ENCODE data around the gene LHFPL3.

LHFPL3 gene

GRCh38 chr7:104535841-104536240 is 207.4 kb downstream of the LHFPL3 start:
- no peak for TF ChIP-seq CTCF (IDR thresholded peaks at IDR 0.05; ENCODE audit: low read depth, low read length)
- no peak overlapping the region for H3K4me3 ChIP-seq (ENCODE audit: low read depth, low read length)

- no peak overlapping the region for H3K4me3 ChIP-seq (ENCODE audit: low read depth, low read length)
- no peak for TF ChIP-seq CTCF (IDR thresholded peaks at IDR 0.05; ENCODE audit: low read depth, low read length)
Measured at GRCh38 chr7:104536956-104537355, 208.6 kb downstream of the LHFPL3 start.

DNA sequence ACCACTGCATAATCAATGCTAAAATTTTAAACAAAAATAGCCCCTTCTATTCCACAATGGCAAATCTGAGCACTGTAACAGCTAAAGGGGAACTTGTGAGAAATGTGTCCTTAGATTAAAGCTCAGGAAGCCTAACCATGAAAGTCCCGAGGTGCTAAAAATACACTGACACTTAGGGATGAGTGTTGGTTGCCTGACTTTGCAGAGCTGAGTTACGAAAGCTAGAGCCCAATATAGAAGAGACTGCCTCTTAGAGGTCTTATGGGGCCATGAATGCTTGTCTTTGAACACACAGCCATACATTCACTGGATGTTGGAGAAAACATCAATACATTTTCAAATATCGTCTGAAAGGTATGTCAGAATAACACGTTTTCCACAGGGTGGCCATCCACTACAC is 209.7 kb downstream of the LHFPL3 start:
- H3K4me3 ChIP-seq (ENCODE audit: low read depth, low read length) = no peak overlapping the region
- TF ChIP-seq CTCF (IDR thresholded peaks at IDR 0.05; ENCODE audit: low read depth, low read length) = no peak

DNA sequence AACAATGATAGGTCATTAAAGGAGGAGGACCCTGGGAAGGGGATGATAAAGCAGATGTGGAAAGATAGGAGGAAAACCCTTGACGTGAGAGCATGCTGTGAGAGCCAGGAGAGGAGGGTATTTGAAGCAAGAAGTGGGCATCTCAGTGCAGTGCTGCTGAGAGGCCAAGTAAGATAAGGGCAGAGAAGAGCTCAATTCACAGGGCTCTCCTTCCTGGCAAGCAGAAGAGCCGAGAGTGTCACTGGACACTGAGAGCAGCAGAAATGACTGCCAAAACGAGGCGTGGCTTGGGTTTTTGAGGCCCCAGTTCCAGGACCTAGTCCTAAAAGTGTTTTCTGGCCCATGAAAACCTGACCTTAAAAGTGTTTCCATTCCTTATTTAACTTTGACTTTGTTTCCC is 213.5 kb downstream of the LHFPL3 start:
- no peak for TF ChIP-seq CTCF (IDR thresholded peaks at IDR 0.05; ENCODE audit: low read depth, low read length)
- no peak overlapping the region for H3K4me3 ChIP-seq (ENCODE audit: low read depth, low read length)

GRCh38 chr7:104548861-104549260 is 220.5 kb downstream of the LHFPL3 start:
- no peak overlapping the region for H3K4me3 ChIP-seq (ENCODE audit: low read depth, low read length)
- TF ChIP-seq CTCF (IDR thresholded peaks at IDR 0.05; ENCODE audit: low read depth, low read length) = no peak

GRCh38 chr7:104550362-104550761 is 222.0 kb downstream of the LHFPL3 start:
- H3K4me3 ChIP-seq (ENCODE audit: low read depth, low read length) = no peak overlapping the region
- no peak for TF ChIP-seq CTCF (IDR thresholded peaks at IDR 0.05; ENCODE audit: low read depth, low read length)

DNA sequence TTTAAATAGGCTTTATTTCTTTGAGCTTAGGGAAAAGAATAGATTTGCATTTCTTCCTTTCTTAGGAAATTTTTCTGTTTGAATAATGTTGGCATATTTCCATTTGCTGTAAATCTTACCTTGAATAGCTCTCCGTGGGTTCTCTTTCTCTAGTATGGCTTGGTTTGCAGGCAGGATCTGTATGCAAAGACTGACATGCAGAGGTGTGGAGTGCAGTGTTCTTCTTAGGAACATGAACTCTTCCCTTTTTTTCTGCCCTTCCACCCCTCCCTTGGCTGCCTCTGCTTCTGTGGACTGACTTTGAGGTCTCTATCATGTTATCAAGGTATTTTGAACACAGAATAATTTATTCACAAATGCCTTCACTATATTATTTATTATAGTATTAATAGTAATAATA is 222.8 kb downstream of the LHFPL3 start:
- TF ChIP-seq CTCF (IDR thresholded peaks at IDR 0.05; ENCODE audit: low read depth, low read length) = no peak
- H3K4me3 ChIP-seq (ENCODE audit: low read depth, low read length) = no peak overlapping the region

All from WI38 (cell line).